Liver (tissue), 9 donors: Measurements from ENCODE around the gene CERKL. TPM values are rescaled to one million over a fixed set of nuclear protein-coding genes. Genes with fewer than 3 reads are reported as not detected.

Source experiments
- DNase-seq: peaks from one replicate; pipeline ENCODE4 v3.0.0-alpha.2; 2017; ENCODE audit warnings: low spot score
- H3K27ac ChIP-seq, 2 donors: one replicate each; pipeline ENCODE4 v1.7.0; 2013; ENCODE audit warnings: inconsistent platforms in 2 of 2, low read length in 2 of 2, control low read depth in 1 of 2, low read depth in 1 of 2, mild to moderate bottlenecking in 1 of 2
- H3K27me3 ChIP-seq, 4 donors: one replicate each; pipeline versions ENCODE4 v1.6.1 to v1.7.0; 2013; ENCODE audit warnings: low read length in 3 of 4, inconsistent platforms in 1 of 4, mild to moderate bottlenecking in 1 of 4, moderate library complexity in 1 of 4; ENCODE audit not compliant: control insufficient read depth in 4 of 4, insufficient read depth in 4 of 4
- H3K36me3 ChIP-seq, 4 donors: one replicate each; pipeline versions ENCODE4 v1.6.1 to v1.7.0; 2013; ENCODE audit warnings: low read length in 3 of 4, mild to moderate bottlenecking in 3 of 4, low read depth in 1 of 4, moderate library complexity in 1 of 4; ENCODE audit not compliant: control insufficient read depth in 4 of 4, insufficient read depth in 3 of 4
- H3K4me1 ChIP-seq, 4 donors: one replicate each; pipeline versions ENCODE4 v1.6.1 to v1.7.0; 2013; ENCODE audit warnings: low read length in 3 of 4, mild to moderate bottlenecking in 3 of 4, moderate library complexity in 1 of 4; ENCODE audit not compliant: control insufficient read depth in 4 of 4, insufficient read depth in 4 of 4
- H3K4me3 ChIP-seq, 3 donors: one replicate each; pipeline versions ENCODE4 v1.6.1 to v1.7.0; 2013; ENCODE audit warnings: low read length in 3 of 3, control low read depth in 1 of 3, low read depth in 1 of 3, mild to moderate bottlenecking in 1 of 3
- H3K9ac ChIP-seq, 2 donors: one replicate each; pipeline ENCODE4 v1.7.0; 2013; ENCODE audit warnings: low read length in 2 of 2, mild to moderate bottlenecking in 2 of 2, moderate library complexity in 2 of 2, control low read depth in 1 of 2, low read depth in 1 of 2
- H3K9me3 ChIP-seq, 4 donors: one replicate each; pipeline versions ENCODE4 v1.6.1 to v1.7.0; 2013; ENCODE audit warnings: low read length in 3 of 4; ENCODE audit not compliant: control insufficient read depth in 4 of 4
- ATF3 ChIP-seq: IDR thresholded peaks from 2 replicates; pipeline ENCODE4 v1.6.1; 2016; ENCODE audit warnings: antibody characterized with exemption
- EGR1 ChIP-seq, 2 donors: IDR thresholded peaks; 2 replicates each; pipeline ENCODE4 v1.6.1; 2016 to 2018; ENCODE audit warnings: antibody characterized with exemption in 2 of 2, low read depth in 2 of 2
- FOXA1 ChIP-seq: IDR thresholded peaks from 2 replicates; pipeline ENCODE4 v1.6.1; 2016; ENCODE audit warnings: antibody characterized with exemption
- FOXA2 ChIP-seq: IDR thresholded peaks from 2 replicates; pipeline ENCODE4 v1.6.1; 2016; ENCODE audit warnings: antibody characterized with exemption
- GABPA ChIP-seq, 2 donors: IDR thresholded peaks in 1 of 2; conservative IDR thresholded peaks in 1 of 2; 2 replicates each; pipeline ENCODE4 v1.6.1; 2016; ENCODE audit warnings: antibody characterized with exemption in 2 of 2, mild to moderate bottlenecking in 1 of 2, moderate library complexity in 1 of 2
- HNF4A ChIP-seq, 2 donors: conservative IDR thresholded peaks; 2 replicates each; pipeline ENCODE4 v1.6.1; 2016; ENCODE audit warnings: antibody characterized with exemption in 2 of 2, mild to moderate bottlenecking in 2 of 2
- HNF4G ChIP-seq: IDR thresholded peaks from 2 replicates; pipeline ENCODE4 v1.6.1; 2016; ENCODE audit warnings: antibody characterized with exemption
- JUND ChIP-seq, 2 donors: IDR thresholded peaks; 2 replicates each; pipeline ENCODE4 v1.6.1; 2016; ENCODE audit warnings: antibody characterized with exemption in 2 of 2
- MAX ChIP-seq: IDR thresholded peaks from 2 replicates; pipeline ENCODE4 v1.6.1; 2016; ENCODE audit warnings: antibody characterized with exemption
- NR2F2 ChIP-seq: IDR thresholded peaks from 2 replicates; pipeline ENCODE4 v1.6.1; 2016; ENCODE audit warnings: antibody characterized with exemption
- RAD21 ChIP-seq, 2 donors: IDR thresholded peaks; 2 replicates each; pipeline ENCODE4 v1.6.1; 2016; ENCODE audit warnings: antibody characterized with exemption in 2 of 2, mild to moderate bottlenecking in 2 of 2
- RXRA ChIP-seq, 2 donors: IDR thresholded peaks; 2 replicates each; pipeline ENCODE4 v1.6.1; 2017 to 2018; ENCODE audit warnings: antibody characterized with exemption in 2 of 2, mild to moderate bottlenecking in 1 of 2
- TAF1 ChIP-seq: conservative IDR thresholded peaks from 2 replicates; pipeline ENCODE4 v1.6.1; 2016; ENCODE audit warnings: antibody characterized with exemption, mild to moderate bottlenecking
- YY1 ChIP-seq: IDR thresholded peaks from 2 replicates; pipeline ENCODE4 v1.6.1; 2016; ENCODE audit warnings: antibody characterized with exemption, mild to moderate bottlenecking
- ZBTB33 ChIP-seq: IDR thresholded peaks from 2 replicates; pipeline ENCODE4 v1.6.1; 2016; ENCODE audit warnings: antibody characterized with exemption
- WGBS: extraction: QIAGEN DNeasy Blood & Tissue Kit; methylation state at CpG from one replicate; pipeline ENCODE4 v1.1.7; 2013; 5-methylcytosine and 5-hydroxymethylcytosine counted together
- polyA plus RNA-seq, 2 donors: library from polyadenylated mRNA; stranded (reverse) in 1 of 2; unstranded in 1 of 2; fragments of 200-250 nt in 1 of 2; fragments of >200 nt in 1 of 2; fragmentation: Nextera tagmentation in 1 of 2; extraction: Ambion mirVana in 1 of 2; gene quantifications; one replicate each; pipeline versions ENCODE4 v1.2.1 to v1.2.3, GENCODE V29; 2013 to 2015
- total RNA-seq, 2 donors: library from RNA; depleted of rRNA; stranded (reverse); fragments of >200 nt; gene quantifications; one replicate each; pipeline ENCODE4 v1.2.3, GENCODE V29; 2014
- donor health status: healthy.
- donor health status: healthy.
- donor health status: healthy.
- donor health status: healthy.
- donor health status: healthy.

CERKL gene
- total and polyA plus RNA-seq, 4 donors: 0.50 to 0.79 TPM; not detected in 2

- Histone ChIP-seq H3K4me1 (no peaks in the 10 kb centered on the region), H3K9me3 (no peaks in the 10 kb centered on the region), H3K4me3 (no peak overlapping the region), H3K9ac (no peak overlapping the region), H3K27ac (no peak overlapping the region), H3K36me3 (no peaks in the 10 kb centered on the region), H3K27me3 (no peaks in the 10 kb centered on the region)
- 63% methylated on average over 2 of the region's 2 CpGs for WGBS
- no peak for DNase-seq
- no peak for TF ChIP-seq RXRA (IDR thresholded peaks at IDR 0.05)
Observed at GRCh38 chr2:181594322-181594721, 62.6 kb downstream of the CERKL start.

GRCh38 chr2:181589779-181590178 is 67.1 kb downstream of the CERKL start:
- no peaks in the 10 kb centered on the region for H3K27me3 ChIP-seq
- no peaks in the 10 kb centered on the region for H3K36me3 ChIP-seq
- no peak overlapping the region for H3K9ac ChIP-seq
- H3K4me1 ChIP-seq: peaks cover 0 to 8% (median 4%) of the 10 kb centered on the region in 4 donors
- no peak for DNase-seq
- TF ChIP-seq NR2F2: no peak
- no peak for TF ChIP-seq HNF4A (conservative IDR thresholded peaks at IDR 0.05)
- no peak for TF ChIP-seq EGR1 (IDR thresholded peaks at IDR 0.05; ENCODE audit: low read depth in 2 of 2)
- no peak for TF ChIP-seq HNF4G
- TF ChIP-seq RAD21 (IDR thresholded peaks at IDR 0.05): no peak
- no peak for TF ChIP-seq JUND (IDR thresholded peaks at IDR 0.05)
- no peak for TF ChIP-seq MAX
- no peak for TF ChIP-seq ATF3
- TF ChIP-seq TAF1: no peak
- TF ChIP-seq FOXA2: no peak
- H3K27ac ChIP-seq: no peak overlapping the region
- 85% methylated on average over 2 of the region's 2 CpGs for WGBS
- H3K4me3 ChIP-seq: no peak overlapping the region
- no peaks in the 10 kb centered on the region for H3K9me3 ChIP-seq

GRCh38 chr2:181588546-181588945 is 68.4 kb downstream of the CERKL start:
- WGBS: 88% methylated on average over 3 of the region's 3 CpGs
- no peak for DNase-seq

More at GRCh38 chr2:181588546-181588945, 68.4 kb downstream of the CERKL start:
- Histone ChIP-seq H3K27me3 (no peaks in the 10 kb centered on the region), H3K4me1 (peaks cover 0 to 8% (median 4%) of the 10 kb centered on the region in 4 donors), H3K36me3 (no peaks in the 10 kb centered on the region), H3K4me3 (no peak overlapping the region), H3K9me3 (no peaks in the 10 kb centered on the region), H3K27ac (no peak overlapping the region), H3K9ac (no peak overlapping the region)
- TF ChIP-seq RXRA (IDR thresholded peaks at IDR 0.05): no peak
- TF ChIP-seq FOXA1: no peak
- TF ChIP-seq FOXA2: no peak
- TF ChIP-seq TAF1: no peak
- TF ChIP-seq RAD21 (IDR thresholded peaks at IDR 0.05): no peak
- TF ChIP-seq JUND (IDR thresholded peaks at IDR 0.05): no peak
- TF ChIP-seq EGR1 (IDR thresholded peaks at IDR 0.05; ENCODE audit: low read depth in 2 of 2): no peak
- TF ChIP-seq MAX: no peak
- no peak for TF ChIP-seq HNF4G
- TF ChIP-seq ZBTB33: no peak
- TF ChIP-seq GABPA (IDR thresholded peaks at IDR 0.05 in 1 of 2, conservative IDR thresholded peaks at IDR 0.05 in 1 of 2): no peak
- TF ChIP-seq YY1: no peak
